HG02798 (cell line): Measurements from ENCODE around the gene ARHGAP19.

Source experiments
- ATAC-seq: cut with Tn5 transposase; IDR thresholded peaks from one replicate; pipeline ENCODE4 v1.9.1; 2021; ENCODE audit warnings: mild to moderate bottlenecking; ENCODE audit not compliant: unreplicated experiment, poor library complexity

The ARHGAP19 gene

DNA sequence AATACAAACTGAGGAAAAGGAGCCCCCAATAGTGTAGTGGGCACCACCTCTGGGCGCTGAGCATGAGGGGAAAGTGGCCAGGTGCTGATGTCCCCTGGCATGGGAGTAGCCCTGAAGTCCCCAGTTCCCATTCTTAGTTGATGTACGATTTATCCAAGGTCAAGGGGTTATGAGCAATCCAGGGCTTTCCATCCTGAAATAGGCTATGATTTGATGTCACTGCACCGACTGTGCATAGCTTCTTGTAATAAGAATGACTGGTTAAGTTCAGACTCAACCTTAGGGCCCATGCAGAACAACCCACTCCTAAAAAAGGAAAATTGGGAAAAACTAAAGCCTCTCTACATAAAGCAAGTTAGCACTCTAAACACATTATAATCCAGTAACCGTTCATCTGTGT, 31.1 kb upstream of the ARHGAP19 start:
- no peak for ATAC-seq

- no peak for ATAC-seq
Measured at GRCh38 chr10:97321804-97322190, 29.4 kb upstream of the ARHGAP19 start.

GRCh38 chr10:97321032-97321803, 28.8 kb upstream of the ARHGAP19 start:
- ATAC-seq: no peak

DNA sequence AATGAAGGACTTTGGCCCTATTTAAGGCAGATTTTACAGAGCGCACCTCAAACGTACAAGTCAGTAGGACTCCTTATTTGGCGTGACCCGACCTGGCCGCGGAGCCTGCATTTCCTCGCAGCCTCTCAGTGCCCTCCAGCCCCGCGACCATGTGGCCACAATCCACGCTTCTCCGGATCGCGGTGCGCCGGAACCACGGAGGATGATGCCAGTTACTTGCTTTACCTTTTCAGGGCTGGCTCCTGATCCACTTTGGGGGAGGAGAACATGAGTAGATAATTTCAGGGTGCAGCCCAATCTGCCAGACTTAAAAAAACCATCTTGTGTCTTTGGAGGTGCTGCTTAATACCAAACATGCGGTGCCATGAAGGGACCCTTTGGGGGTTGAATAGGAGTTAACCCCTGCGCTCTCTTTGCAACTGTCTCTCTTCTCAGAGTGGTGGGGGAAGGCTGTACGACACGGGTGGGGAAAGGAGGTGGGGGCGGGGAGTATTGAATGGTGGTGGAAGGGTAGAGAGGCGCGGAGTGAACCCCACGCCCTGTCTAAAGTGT, 28.1 kb upstream of the ARHGAP19 start:
- ATAC-seq: no peak

GRCh38 chr10:97319671-97320479, 27.4 kb upstream of the ARHGAP19 start:
- ATAC-seq: peak; percentile 25

DNA sequence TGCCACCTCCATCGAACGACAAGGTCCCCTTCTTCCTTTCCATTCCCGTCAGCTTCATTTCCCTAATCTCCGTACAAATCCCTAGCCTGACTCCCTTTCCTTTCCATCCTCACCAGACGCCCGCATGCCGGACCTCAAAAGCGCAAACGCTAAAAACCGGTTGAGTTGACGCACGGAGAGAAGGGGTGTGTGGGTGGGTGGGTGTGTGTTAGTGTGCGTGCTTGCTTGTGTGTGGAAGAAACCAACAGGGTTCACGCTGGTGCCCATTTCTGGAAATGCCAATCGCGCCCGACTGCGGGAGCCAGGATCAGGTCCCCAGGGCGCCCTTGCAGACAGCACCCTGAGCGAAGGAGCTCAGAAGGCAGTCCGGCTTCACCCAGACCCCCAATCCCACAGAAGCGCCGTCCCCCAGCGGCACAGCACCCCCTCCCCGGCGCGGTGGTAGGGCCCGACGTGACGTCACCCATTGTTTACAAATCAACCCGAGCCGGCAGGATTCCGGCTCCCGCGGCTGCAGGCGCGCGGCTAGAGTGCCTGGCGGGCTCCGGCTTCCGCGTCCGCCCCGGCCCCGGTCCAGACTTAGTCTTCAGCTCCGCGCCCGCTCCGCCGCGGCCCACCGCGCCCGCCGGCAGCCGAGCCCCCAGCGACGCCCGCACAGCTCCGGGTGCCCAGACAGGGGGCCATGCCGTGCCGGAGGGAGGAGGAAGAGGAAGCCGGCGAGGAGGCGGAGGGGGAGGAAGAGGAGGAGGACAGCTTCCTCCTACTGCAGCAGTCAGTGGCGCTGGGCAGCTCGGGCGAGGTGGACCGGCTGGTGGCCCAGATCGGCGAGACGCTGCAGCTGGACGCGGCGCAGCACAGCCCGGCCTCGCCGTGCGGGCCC, 26.6 kb upstream of the ARHGAP19 start, which contains the start of gene FRAT1:
FRAT1 (plus strand) TSS at position 500 of the 880 bp plus-strand sequence; CDS start at position 683, 183 bp downstream.
- peak; percentile 92 for ATAC-seq

GRCh38 chr10:97314671-97315070, 22.2 kb upstream of the ARHGAP19 start:
- ATAC-seq: no peak

DNA sequence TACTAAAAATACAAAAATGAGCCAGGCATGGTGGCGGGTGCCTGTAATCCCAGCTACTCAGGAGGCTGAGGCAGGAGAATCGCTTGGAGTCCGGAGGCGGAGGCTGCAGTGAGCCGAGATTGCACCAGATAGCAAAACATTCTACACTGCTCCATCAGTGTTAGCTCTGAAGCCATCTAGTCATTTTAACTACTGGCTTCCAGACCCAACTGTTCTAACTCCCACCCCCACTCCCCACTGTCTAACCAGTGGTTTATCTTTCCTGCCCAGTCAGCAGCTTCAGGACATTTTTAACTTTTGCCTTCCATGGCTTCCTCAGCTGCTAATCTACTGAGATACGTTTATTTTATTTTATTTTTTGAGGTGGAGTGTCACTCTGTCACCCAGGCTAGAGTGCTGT, 20.5 kb upstream of the ARHGAP19 start:
- no peak for ATAC-seq

- ATAC-seq: no peak
Measured at GRCh38 chr10:97311111-97311626, 18.7 kb upstream of the ARHGAP19 start.

GRCh38 chr10:97307866-97308780, 15.7 kb upstream of the ARHGAP19 start:
- no peak for ATAC-seq

DNA sequence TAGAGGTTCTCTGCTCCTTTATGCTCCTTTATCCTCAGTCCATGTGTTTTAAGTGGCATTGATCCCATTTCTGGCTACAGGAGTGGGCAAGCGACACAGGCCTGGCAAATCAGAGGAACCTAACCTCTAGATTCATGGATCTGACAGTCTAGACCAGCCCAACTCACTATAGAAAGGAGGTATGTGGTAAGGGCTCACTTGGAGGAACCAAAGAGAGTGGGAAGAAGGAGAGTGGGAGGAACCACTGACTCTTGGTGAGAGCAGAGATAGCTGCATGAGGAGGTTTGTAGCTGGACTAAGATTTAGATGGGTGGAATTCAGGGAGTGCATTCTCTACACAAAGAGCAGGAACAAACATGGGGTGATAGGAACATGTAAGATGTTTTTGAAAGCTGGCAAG, 15.0 kb upstream of the ARHGAP19 start:
- ATAC-seq: no peak

GRCh38 chr10:97302088-97302791, 9.8 kb upstream of the ARHGAP19 start:
- ATAC-seq: no peak

DNA sequence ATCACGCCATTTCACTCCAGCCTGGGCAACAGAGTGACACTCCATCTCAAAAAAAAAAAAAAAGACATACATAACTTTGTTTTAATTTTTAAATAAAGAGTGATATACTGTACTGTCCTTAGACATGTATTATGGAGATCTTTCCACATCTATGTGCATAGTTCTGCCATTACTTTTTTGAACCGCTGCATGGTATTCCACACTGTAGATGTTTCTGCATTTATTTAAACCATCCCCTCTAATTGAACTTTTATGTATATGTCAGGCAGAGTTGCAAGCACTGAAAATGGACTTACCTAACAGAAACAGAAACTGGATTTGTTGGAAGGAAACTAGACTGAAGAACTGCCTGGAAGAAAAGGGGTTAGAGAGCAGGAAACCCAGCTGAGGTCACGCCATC, 8.5 kb upstream of the ARHGAP19 start:
- no peak for ATAC-seq

DNA sequence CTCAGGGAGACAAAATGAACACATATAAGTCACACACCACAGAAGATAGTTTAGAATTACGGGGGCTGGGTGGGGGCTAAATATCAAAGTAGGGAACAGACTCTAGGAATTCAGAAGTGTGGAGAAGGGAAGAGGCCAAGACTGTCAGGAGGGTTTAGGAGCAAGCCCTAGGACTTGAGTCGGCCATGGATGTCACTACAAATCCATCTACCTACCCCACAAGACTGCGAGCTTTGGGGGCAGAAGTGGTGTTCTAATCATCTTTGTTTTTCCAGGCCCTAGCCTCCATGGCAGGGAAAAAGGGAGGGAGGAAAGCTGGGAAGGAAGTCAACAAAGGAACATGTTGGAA, 5.8 kb upstream of the ARHGAP19 start:
- ATAC-seq: no peak

DNA sequence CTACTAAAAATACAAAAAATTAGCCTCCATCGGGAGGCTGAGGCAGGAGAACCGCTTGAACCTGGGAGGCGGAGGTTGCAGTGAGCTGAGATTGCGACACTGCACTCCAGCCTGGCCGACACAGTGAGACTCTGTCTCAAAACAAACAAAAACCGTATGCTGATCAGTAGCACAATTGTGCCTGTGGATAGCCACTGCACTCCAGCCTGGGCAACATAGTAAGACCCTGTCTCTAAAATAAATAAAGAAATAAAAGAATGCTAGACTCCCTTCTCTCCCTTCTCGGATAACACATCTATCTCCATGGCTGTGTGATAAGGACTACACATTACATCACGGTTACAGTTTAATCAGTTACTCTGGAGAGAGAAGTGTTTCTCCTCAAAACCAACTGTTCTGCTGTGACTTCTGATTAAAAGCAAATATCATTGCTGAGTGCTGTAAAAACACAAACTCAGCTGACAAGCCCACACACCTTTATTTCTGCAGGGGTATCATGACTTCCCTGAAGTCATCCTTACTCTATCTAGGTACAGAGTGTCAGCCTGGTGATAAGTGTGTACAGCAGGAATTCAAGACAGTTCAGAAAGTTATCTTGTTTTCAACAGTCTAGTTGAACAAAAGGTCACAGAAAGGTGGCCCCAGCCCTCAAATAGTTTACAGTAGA, 5.3 kb upstream of the ARHGAP19 start:
- ATAC-seq: no peak

- ATAC-seq: no peak
Measured at GRCh38 chr10:97292862-97293198, 393 bp upstream of the ARHGAP19 start.

- no peak for ATAC-seq
Measured at GRCh38 chr10:97291357-97292096, 910 bp downstream of the ARHGAP19 start.
